Cerebellar cortex (tissue), 1 donor: Measurements from ENCODE around the gene TPM2.

Experiments
- DNase-seq: peaks from one replicate; pipeline ENCODE4 v3.0.0-alpha.2; 2015; ENCODE audit warnings: low spot score

The TPM2 gene

GRCh38 chr9:35689542-35690293 lies at the start of gene TPM2:
Gene TPM2, minus strand, starts transcription at chr9:35689925. Its CDS starts 108 bp downstream, at chr9:35689817.
- DNase-seq, result peak; percentile 54

- DNase-seq, result no peak
These were observed 49.2 kb upstream of the TPM2 start for GRCh38 chr9:35738924-35739323.

GRCh38 chr9:35738186-35738585 lies 48.5 kb upstream of the TPM2 start:
- DNase-seq, result no peak

- no peak for DNase-seq
These were observed 47.4 kb upstream of the TPM2 start for GRCh38 chr9:35737143-35737542.

GRCh38 chr9:35736201-35736633 lies 46.5 kb upstream of the TPM2 start:
- peak; percentile 85 for DNase-seq

- no peak for DNase-seq
These were observed 44.4 kb upstream of the TPM2 start for GRCh38 chr9:35734096-35734495.

- DNase-seq, result peak; percentile 55
These were observed 43.2 kb upstream of the TPM2 start for GRCh38 chr9:35732800-35733541.

- DNase-seq, result peak; percentile 98
These were observed 42.6 kb upstream of the TPM2 start, which contains the start of the genes CREB3 and TLN1 for GRCh38 chr9:35732185-35732799. Gene CREB3, plus strand, starts transcription at chr9:35732666. Its CDS starts 107 bp downstream, at chr9:35732773. Gene TLN1, minus strand, starts transcription at chr9:35732195. Its CDS starts 6,501 bp downstream, at chr9:35725694.

- no peak for DNase-seq
These were observed 41.9 kb upstream of the TPM2 start for GRCh38 chr9:35731415-35732184.

GRCh38 chr9:35730486-35730854 lies 40.7 kb upstream of the TPM2 start:
- no peak for DNase-seq

GRCh38 chr9:35729700-35730485 lies 40.2 kb upstream of the TPM2 start:
- DNase-seq, result peak; percentile 68

- DNase-seq, result no peak
These were observed 39.4 kb upstream of the TPM2 start for GRCh38 chr9:35729101-35729500.

- DNase-seq, result no peak
These were observed 38.6 kb upstream of the TPM2 start for GRCh38 chr9:35728041-35728971.

- DNase-seq, result no peak
These were observed 37.9 kb upstream of the TPM2 start for GRCh38 chr9:35727676-35728040.

- DNase-seq, result peak; percentile 58
These were observed 37.2 kb upstream of the TPM2 start for GRCh38 chr9:35726931-35727330.

- no peak for DNase-seq
These were observed 35.6 kb upstream of the TPM2 start for GRCh38 chr9:35725362-35725761.

- no peak for DNase-seq
These were observed 34.2 kb upstream of the TPM2 start for GRCh38 chr9:35723908-35724307.

- no peak for DNase-seq
These were observed 33.7 kb upstream of the TPM2 start for GRCh38 chr9:35723426-35723825.

- DNase-seq, result no peak
These were observed 29.8 kb upstream of the TPM2 start for GRCh38 chr9:35719546-35719945.
